ENCODE measurements around the gene RSAD2. TPM values are rescaled to one million over a fixed set of nuclear protein-coding genes. Genes with fewer than 3 reads are reported as not detected.

The RSAD2 gene
- total and polyA plus RNA-seq, 2 of the 4 experiments (the other 2 are of a cell fraction): not detected

GRCh38 chr2:6945087-6945813, 67.7 kb downstream of the RSAD2 start:
- TF ChIP-seq RFX5 (IDR thresholded peaks at IDR 0.05; ENCODE audit: low read depth, low read length): no peak
- no peak for TF ChIP-seq CHD1 (IDR thresholded peaks at IDR 0.05; ENCODE audit: low read depth, low read length)
- TF ChIP-seq CEBPB (IDR thresholded peaks at IDR 0.05; ENCODE audit: low read depth, low read length): no peak
- no peak for TF ChIP-seq MXI1 (IDR thresholded peaks at IDR 0.05; ENCODE audit: borderline replicate concordance, low read depth, low read length)
- no peak for TF ChIP-seq RCOR1 (IDR thresholded peaks at IDR 0.05; ENCODE audit: insufficient replicate concordance, low read length)
- no peak for TF ChIP-seq CTCF (conservative IDR thresholded peaks at IDR 0.05; ENCODE audit: low read depth, low read length)
- TF ChIP-seq NFE2L2 (IDR thresholded peaks at IDR 0.05; ENCODE audit: low read depth, low read length): no peak
- no peak for TF ChIP-seq BHLHE40 (IDR thresholded peaks at IDR 0.05; ENCODE audit: low read depth, low read length)
- TF ChIP-seq MAFK (IDR thresholded peaks at IDR 0.05; ENCODE audit: low read depth, low read length): no peak
- no peak overlapping the region for H3K27ac ChIP-seq (ENCODE audit: insufficient read depth, low read length)
- intact Hi-C loops (cut with micrococcal nuclease): no loop called here

More at GRCh38 chr2:6945087-6945813, 67.7 kb downstream of the RSAD2 start:
- H2BK5ac ChIP-seq (ENCODE audit: low read depth, low read length, poor library complexity, severe bottlenecking): no peak overlapping the region
- dilution Hi-C loops (cut with HindIII; ENCODE audit: low sequenced_read_pairs, unreplicated experiment): no loop called here
- H2BK15ac ChIP-seq (ENCODE audit: low read depth, low read length): no peak overlapping the region
- H2BK20ac ChIP-seq (ENCODE audit: low read depth, low read length): no peak overlapping the region
- no peak overlapping the region for H3K9ac ChIP-seq (ENCODE audit: low read depth, low read length)
- no peak overlapping the region for H2AK5ac ChIP-seq (ENCODE audit: low read depth, low read length)
- no peak overlapping the region for H3K4me3 ChIP-seq (ENCODE audit: insufficient read depth, low read depth, low read length)
- WGBS, 2 experiments (ENCODE audit: extremely low coverage in 2 of 2, insufficient read length in 1 of 2): 92% methylated on average over 4 of the region's 9 CpGs; no CpG with 5 or more reads in 1 of the 2 experiments
- no peaks in the 10 kb centered on the region for H3K4me1 ChIP-seq (ENCODE audit: control insufficient read depth, insufficient read depth, low read length)
- no peaks in the 10 kb centered on the region for H3K9me3 ChIP-seq (ENCODE audit: control insufficient read depth, insufficient read depth, low read length)
- no peak overlapping the region for H4K8ac ChIP-seq (ENCODE audit: low read depth in 2 of 2, low read length in 2 of 2)
- ChIA-PET CTCF (no interaction called here), POLR2A (ENCODE audit: unreplicated experiment) (no interaction called here)
- H3K9me1 ChIP-seq (ENCODE audit: insufficient read depth, low read length): no peaks in the 10 kb centered on the region; the same call in 1 of the 2 replicates
- no peak overlapping the region for H3K4me2 ChIP-seq (ENCODE audit: low read depth, low read length)
- no peak overlapping the region for H4K5ac ChIP-seq (ENCODE audit: low read depth, low read length)
- DNase-seq (no peak), ATAC-seq (ENCODE audit: low read depth) (no peak)
- no peak overlapping the region for H2AK9ac ChIP-seq (replicated peaks; ENCODE audit: low read depth, low read length, poor library complexity)
- H3K36me3 ChIP-seq (ENCODE audit: control insufficient read depth, insufficient read depth, low read length): no peaks in the 10 kb centered on the region
- H3K79me1 ChIP-seq (ENCODE audit: low read depth in 1 of 2, low read length in 2 of 2): no peaks in the 10 kb centered on the region
- H3K18ac ChIP-seq (ENCODE audit: low read depth, low read length): no peak overlapping the region
- no peak overlapping the region for H3K4ac ChIP-seq (ENCODE audit: low read depth, low read length)
- H3K14ac ChIP-seq (replicated peaks; ENCODE audit: low read depth, low read length): no peak overlapping the region
- no peak overlapping the region for H3K23ac ChIP-seq (ENCODE audit: low read depth, low read length)
- in situ Hi-C loops (cut with MboI; ENCODE audit: low sequenced_read_pairs): no loop called here
- no peak overlapping the region for H2AFZ ChIP-seq (replicated peaks; ENCODE audit: low read length, poor library complexity)
- no peak overlapping the region for H4K91ac ChIP-seq (ENCODE audit: insufficient read depth, low read depth, low read length)
- BruUV-seq (replicated peaks): no TSS peak
- no peak overlapping the region for H2BK120ac ChIP-seq (ENCODE audit: low read depth, low read length)
- H4K20me1 ChIP-seq (ENCODE audit: insufficient read depth, low read length): no peaks in the 10 kb centered on the region
- no peak overlapping the region for H3K56ac ChIP-seq (ENCODE audit: extremely low read depth, insufficient read depth, low read length)
- peaks cover 9% of the 10 kb centered on the region for H3K27me3 ChIP-seq (ENCODE audit: control insufficient read depth, insufficient read depth, low read length)

Data from IMR-90 (cell line).